Fibroblast of mammary gland (primary cell): Measurements from ENCODE around the gene ELFN2.
A peak's percentile ranks its signal among the peaks of the same experiment; 100 is the strongest.

Experiments used
- DNase-seq: peaks from one replicate; pipeline ENCODE4 v3.0.0-alpha.2; 2010; ENCODE audit warnings: low read depth
- H3K4me3 ChIP-seq: 2 replicates; pipeline ENCODE4 v1.5.1; 2011; ENCODE audit warnings: low read depth, mild to moderate bottlenecking, low read length, moderate library complexity; ENCODE audit not compliant: control insufficient read depth
- CTCF ChIP-seq: conservative IDR thresholded peaks from 2 replicates; pipeline ENCODE4 v1.5.1; 2011; ENCODE audit warnings: low read depth, low read length, inconsistent platforms; ENCODE audit not compliant: control insufficient read depth, insufficient read depth

Gene ELFN2

GRCh38 chr22:37461961-37462360 is 34.7 kb upstream of the ELFN2 start:
- no peak for DNase-seq
- TF ChIP-seq CTCF, result no peak
- H3K4me3 ChIP-seq, result no peak overlapping the region

GRCh38 chr22:37460684-37461083 is 33.4 kb upstream of the ELFN2 start:
- no peak for TF ChIP-seq CTCF
- DNase-seq, result no peak

GRCh38 chr22:37459206-37459605 is 31.9 kb upstream of the ELFN2 start:
- H3K4me3 ChIP-seq, result no peak overlapping the region
- no peak for DNase-seq
- TF ChIP-seq CTCF, result no peak

More at GRCh38 chr22:37460684-37461083, 33.4 kb upstream of the ELFN2 start:
- no peak overlapping the region for H3K4me3 ChIP-seq

- TF ChIP-seq CTCF, result peak; percentile 95
These were observed 30.0 kb upstream of the ELFN2 start for GRCh38 chr22:37457093-37457893.

GRCh38 chr22:37456346-37456745 is 29.1 kb upstream of the ELFN2 start:
- DNase-seq, result no peak
- no peak for TF ChIP-seq CTCF
- no peak overlapping the region for H3K4me3 ChIP-seq

More at GRCh38 chr22:37457093-37457893, 30.0 kb upstream of the ELFN2 start:
- H3K4me3 ChIP-seq, result no peak overlapping the region
- DNase-seq, result peak; percentile 56

- DNase-seq, result no peak
- no peak for TF ChIP-seq CTCF
- no peak overlapping the region for H3K4me3 ChIP-seq
These were observed 28.6 kb upstream of the ELFN2 start for GRCh38 chr22:37455896-37456295.
